Inflammatory macrophage (primary cell): ENCODE measurements around the gene SH2B2.

ENCODE experiments used
- DNase-seq, 2 donors: peaks; one replicate each; pipeline ENCODE4 v3.0.0-alpha.2; 2020 to 2022
- total RNA-seq, 18 experiments: gene quantifications; one replicate each; lab custom pipeline; 2026; ENCODE audit warnings: mixed read lengths in 6 of 18, inconsistent platforms in 2 of 18; lab: John Stamatoyannopoulos, UW

Gene SH2B2
- total RNA-seq = 1.8 to 25.0 (median 7.7) reads per million in 18 experiments

DNA sequence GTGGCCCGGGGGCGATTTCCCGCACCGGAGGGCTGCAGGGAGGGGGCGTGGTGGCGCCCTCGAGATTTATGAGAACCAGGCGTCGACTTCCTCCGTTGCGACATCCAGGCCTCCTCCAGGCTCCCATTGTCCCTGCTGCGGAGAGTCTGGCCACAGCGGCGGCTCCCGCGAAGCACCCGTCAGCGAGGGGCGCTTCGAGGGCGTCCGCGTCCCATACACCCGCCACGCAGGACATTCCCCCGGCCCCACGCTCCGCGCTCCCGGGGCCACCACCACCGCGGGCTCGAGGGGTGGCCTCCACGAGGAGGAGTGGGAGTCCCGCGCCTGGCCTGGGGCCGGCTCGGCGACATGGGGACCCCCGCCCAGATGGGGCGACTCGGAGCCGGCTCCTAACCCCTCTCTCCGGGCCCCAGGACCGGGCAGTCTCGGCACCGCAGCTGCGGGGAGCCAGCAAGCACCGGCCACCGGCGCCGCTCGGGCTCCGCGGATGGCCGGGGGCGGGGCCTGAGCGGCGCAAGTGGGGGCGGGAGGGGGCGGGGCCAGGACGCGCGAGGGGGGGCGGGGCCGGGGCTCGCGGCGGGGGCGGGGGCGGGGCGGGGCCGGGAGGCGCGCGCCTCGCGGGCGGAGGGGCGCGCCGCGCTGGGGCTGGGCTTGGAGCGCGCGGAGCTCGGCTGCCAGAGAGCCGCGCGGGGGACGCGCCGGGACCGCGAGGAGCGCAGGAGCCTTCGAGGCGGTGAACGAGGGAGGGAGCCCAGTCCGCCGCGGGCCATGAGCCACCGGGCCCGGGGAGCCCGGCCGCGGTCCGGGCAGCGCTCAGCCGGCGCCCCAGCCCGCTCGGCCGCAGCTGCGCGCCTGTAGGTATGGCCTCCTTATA is at the start of gene SH2B2:
TSS of gene SH2B2 (plus strand) at position 632 of the 874 bp plus-strand sequence. CDS start 13,683 bp downstream, outside the sequence.
- DNase-seq = peak; percentile 75 to 88

GRCh38 chr7:102239206-102239820 is 47.4 kb upstream of the SH2B2 start:
- no peak for DNase-seq

DNA sequence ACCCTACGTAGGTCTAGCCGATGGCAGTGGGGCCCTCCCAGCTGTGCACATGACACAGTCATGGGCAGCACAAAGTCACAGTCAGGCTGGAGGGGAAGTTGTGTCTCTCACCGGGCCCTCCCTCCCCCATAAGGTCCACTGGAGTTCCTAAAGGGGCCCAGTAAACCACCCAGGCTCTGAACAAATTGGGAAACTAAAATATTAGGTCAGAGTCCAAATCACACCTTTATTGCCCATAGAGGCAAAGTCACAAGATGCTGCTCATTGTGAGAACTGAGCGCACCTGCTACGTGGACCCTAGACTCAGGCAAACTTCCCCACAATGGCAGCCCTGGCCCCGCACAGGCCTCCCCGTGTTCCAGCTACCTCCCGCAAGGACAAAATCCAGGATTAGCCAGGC is 45.2 kb upstream of the SH2B2 start:
- no peak for DNase-seq

- no peak for DNase-seq
Observed at GRCh38 chr7:102244601-102245000, 42.1 kb upstream of the SH2B2 start.

GRCh38 chr7:102248081-102248455 is 38.6 kb upstream of the SH2B2 start:
- DNase-seq = no peak

GRCh38 chr7:102248456-102249395 is 37.9 kb upstream of the SH2B2 start:
- DNase-seq = no peak

- DNase-seq = no peak
Observed at GRCh38 chr7:102251531-102252365, 34.9 kb upstream of the SH2B2 start.

GRCh38 chr7:102252366-102252982 is 34.2 kb upstream of the SH2B2 start:
- DNase-seq = no peak

- DNase-seq = no peak
Observed at GRCh38 chr7:102253066-102253972, 33.3 kb upstream of the SH2B2 start.

DNA sequence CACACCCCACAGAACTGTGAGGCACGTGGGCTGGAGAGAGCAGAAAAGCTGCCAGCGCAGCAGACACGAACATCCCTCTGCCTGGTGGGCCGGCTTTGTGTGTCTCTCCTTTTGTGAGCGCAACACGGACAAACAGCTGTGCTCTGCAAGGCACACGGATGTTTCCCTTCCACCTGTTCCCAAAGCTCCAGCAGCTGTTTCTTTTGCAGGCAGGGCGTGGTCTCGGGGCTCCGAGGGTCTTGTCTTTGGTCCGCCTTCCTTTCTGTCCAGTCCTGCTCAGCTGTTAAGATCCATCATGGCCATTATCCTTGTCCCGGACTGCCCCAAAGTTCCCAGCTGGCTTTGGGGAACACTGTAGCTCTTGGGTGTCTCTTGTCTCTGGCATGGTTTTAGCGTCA is 32.7 kb upstream of the SH2B2 start:
- no peak for DNase-seq

GRCh38 chr7:102254521-102254920 is 32.1 kb upstream of the SH2B2 start:
- DNase-seq = no peak

- DNase-seq = no peak
Observed at GRCh38 chr7:102255501-102255900, 31.2 kb upstream of the SH2B2 start.

- DNase-seq = no peak
Observed at GRCh38 chr7:102255916-102256315, 30.8 kb upstream of the SH2B2 start.

DNA sequence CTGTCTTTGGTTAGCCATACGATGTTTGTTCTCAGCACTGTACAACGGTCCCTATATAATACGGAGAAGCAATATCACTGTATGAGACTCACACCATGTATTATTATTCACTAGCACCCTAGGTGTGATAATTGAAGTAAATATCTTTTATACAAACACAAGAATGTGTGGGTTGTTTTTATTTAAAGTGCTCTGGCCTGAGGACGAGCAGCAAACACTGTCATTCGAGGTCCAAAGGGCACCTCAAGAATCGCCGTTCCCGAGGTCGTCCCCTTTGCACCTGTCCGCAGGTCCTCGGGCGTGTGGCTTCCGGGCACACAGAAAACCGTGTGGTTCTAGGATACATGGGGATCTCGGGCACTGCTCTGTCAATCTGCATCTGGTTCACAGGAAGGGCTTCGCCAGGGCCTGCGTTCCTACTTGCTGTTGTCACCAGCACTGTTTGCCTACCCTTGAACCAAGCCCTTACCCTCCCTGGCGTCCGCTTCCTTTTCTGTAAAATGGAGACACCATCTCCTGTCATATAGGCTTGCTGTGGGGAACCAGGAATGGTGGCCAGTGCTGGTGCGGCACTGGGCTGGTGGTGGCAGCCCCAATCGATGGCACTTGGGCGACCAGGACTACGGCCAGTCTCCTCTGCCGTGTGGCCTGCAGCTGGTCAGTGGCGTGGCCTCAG is 28.5 kb upstream of the SH2B2 start:
- DNase-seq = no peak

- no peak for DNase-seq
Observed at GRCh38 chr7:102258749-102259107, 27.9 kb upstream of the SH2B2 start.

GRCh38 chr7:102260856-102261255 is 25.8 kb upstream of the SH2B2 start:
- no peak for DNase-seq

DNA sequence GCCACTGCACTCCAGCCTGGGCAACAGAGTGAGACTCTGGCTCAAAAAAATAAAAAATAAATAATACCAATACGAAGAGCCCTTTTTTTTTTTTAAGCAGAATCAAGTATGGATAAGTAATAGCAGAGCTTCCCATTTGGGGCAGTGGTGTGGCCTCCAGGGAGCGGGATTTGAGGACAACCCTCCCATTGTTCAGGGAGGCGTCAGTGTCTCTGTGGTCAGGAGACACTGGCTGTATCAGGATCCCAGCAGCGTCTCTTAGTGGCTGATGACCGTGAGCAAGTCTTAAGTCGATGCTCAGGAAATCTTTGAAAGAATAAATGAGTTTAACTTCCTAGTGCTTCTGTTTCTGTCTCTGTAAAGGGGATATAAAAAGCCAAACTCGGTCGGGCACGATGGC is 25.2 kb upstream of the SH2B2 start:
- no peak for DNase-seq

DNA sequence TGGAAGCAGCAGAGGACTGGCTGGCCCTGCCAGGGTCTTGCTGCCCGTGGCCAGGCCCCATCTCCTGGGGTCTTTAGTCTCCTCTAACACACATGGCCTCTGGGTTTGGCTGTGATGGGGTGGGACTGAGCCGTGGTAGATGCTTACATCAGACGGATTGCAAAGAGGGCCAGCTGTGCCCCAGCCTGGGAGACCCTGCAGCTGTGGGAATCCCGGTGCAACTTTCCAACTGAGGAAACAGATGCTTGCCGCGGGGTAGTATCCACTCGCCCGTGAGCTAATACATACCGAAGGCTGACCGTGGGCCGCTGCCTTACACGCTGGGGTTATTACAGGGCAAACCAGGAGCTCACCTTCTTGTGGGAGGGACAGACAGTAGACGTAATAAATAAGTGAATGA is 24.1 kb upstream of the SH2B2 start:
- DNase-seq = no peak

DNA sequence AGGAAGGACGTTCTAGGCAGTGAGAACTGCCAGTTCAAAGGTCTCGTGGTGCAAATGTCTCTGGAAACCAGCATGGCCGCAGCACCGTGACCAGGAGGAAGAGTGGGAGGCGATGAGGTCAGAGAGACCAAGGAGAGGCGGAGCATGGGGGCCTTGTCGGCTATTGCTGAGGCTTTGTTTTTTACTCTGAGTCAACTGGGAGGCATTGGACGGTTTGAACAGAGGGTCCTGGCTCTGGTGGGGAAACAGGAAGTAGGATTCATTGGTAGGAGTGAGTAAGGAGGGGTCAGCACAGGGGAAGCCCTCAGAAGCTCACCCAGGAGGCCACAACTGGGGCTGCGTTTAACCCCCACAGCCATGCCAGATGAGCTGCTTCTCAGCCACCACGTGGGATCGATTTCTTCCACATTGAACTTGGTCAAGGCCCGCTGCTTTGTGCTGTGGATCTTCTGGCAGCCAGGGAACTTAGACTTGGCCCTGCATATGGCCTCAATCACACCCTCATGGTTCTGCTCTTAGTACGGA is 22.2 kb upstream of the SH2B2 start:
- peak; percentile 78 to 89 for DNase-seq

- no peak for DNase-seq
Observed at GRCh38 chr7:102266541-102266940, 20.1 kb upstream of the SH2B2 start.
